ENCODE results near the gene MIER1. TPM values are rescaled to one million over a fixed set of nuclear protein-coding genes. Genes with fewer than 3 reads are reported as not detected.

Gene MIER1
- total and polyA plus RNA-seq, 9 of the 15 experiments (the other 6 are each of a cell fraction or from before 2014, with no cell fraction given) = 13.9 to 34.8 (median 21.5) TPM

DNA sequence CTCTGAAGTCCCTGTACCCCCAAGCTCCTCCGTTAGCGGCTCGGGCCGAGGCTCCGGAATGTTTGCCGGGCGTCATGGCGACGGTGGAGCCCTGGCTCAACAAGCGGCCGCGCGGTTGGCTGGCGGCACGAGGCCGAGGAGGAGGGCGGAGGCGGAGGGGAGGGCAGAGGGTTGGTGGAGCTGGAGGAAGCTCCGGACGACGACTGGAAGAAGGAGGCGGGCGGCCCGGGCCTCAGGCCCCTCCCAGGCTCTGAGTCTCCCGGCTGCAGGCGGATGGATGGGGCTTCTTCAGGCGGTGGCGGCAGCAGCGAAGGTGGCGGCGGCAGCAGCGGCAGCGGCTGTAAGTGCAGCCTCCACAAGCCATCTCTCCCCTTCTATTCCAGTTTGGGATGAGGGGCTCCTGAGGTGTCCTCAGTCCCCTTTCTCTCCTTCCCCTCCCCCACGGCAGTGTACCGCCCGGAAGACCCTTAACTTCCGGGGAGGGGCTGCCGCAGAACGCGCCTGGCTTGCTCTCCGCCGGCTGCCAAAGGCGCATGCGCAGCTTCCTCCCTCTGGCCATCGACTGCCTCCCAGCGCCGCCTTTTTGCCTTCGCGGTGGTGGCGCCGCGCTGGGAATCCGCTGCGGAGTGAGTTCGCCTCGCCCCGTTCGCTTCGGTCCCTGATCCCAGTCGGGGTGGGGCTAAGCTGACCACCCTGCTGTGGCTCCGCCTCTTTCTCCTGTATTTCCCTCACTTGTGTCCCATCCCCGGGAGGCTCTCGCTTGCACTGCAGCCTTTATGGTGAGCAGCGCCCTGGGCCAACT is at the start of gene MIER1, which contains the start of gene DNAI4 (continued):
- TF ChIP-seq NEUROD1 (IDR thresholded peaks at IDR 0.05; ENCODE audit: borderline replicate concordance, low read depth, low read length, partially characterized antibody) = peak; percentile 89
- peak; percentile 82 for TF ChIP-seq L3MBTL2 (IDR thresholded peaks at IDR 0.05)
- TF ChIP-seq ZFX (CRISPR knock-in tag; IDR thresholded peaks at IDR 0.05) = no peak; the same call in 1 of the 2 replicates
- TF ChIP-seq COPS2 (conservative IDR thresholded peaks at IDR 0.05) = no peak
- peak; percentile 13 for TF ChIP-seq POU5F1 (IDR thresholded peaks at IDR 0.05; ENCODE audit: borderline replicate concordance, low read depth, low read length, partially characterized antibody)
- peak; percentile 81 for TF ChIP-seq SUPT5H (IDR thresholded peaks at IDR 0.05)
- TF ChIP-seq TSC22D4 (tag; IDR thresholded peaks at IDR 0.05) = no peak
- TF ChIP-seq ZNF184 (CRISPR knock-in tag; IDR thresholded peaks at IDR 0.05) = no peak
- peak; percentile 56 for TF ChIP-seq RBBP5 (IDR thresholded peaks at IDR 0.05; ENCODE audit: borderline replicate concordance, insufficient read depth, low read length, poor library complexity, severe bottlenecking)
- peak; percentile 95 for TF ChIP-seq ELF1 (tag; IDR thresholded peaks at IDR 0.05)
- TF ChIP-seq NR4A1 (CRISPR knock-in tag; IDR thresholded peaks at IDR 0.05) = 0 out of 2 replicates have a peak, but pooled peaks have one; percentile 7
- no peak for TF ChIP-seq NR4A1 (tag; IDR thresholded peaks at IDR 0.05)
- TF ChIP-seq FOXK1 (CRISPR knock-in tag; IDR thresholded peaks at IDR 0.05; ENCODE audit: borderline replicate concordance) = 0 out of 2 replicates have a peak, but pooled peaks have one; percentile 29
- TF ChIP-seq FIP1L1 (IDR thresholded peaks at IDR 0.05; ENCODE audit: low read depth, low read length, poor library complexity, severe bottlenecking) = peak; percentile 42
- TF ChIP-seq ZNF668 (CRISPR knock-in tag; IDR thresholded peaks at IDR 0.05) = no peak
- TF ChIP-seq, protein P1, sequence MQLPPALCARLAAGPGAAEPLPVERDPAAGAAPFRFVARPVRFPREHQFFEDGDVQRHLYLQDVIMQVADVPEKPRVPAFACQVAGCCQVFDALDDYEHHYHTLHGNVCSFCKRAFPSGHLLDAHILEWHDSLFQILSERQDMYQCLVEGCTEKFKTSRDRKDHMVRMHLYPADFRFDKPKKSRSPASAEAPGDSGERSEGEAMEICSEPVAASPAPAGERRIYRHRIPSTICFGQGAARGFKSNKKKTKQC (CRISPR knock-in tag; IDR thresholded peaks at IDR 0.05) = peak; percentile 8; the same call in 1 of the 2 replicates
- TF ChIP-seq KLF1 (tag; IDR thresholded peaks at IDR 0.05) = peak; percentile 86
- TF ChIP-seq CXXC5 (CRISPR knock-in tag; IDR thresholded peaks at IDR 0.05) = peak; percentile 78
- TF ChIP-seq, protein P2, sequence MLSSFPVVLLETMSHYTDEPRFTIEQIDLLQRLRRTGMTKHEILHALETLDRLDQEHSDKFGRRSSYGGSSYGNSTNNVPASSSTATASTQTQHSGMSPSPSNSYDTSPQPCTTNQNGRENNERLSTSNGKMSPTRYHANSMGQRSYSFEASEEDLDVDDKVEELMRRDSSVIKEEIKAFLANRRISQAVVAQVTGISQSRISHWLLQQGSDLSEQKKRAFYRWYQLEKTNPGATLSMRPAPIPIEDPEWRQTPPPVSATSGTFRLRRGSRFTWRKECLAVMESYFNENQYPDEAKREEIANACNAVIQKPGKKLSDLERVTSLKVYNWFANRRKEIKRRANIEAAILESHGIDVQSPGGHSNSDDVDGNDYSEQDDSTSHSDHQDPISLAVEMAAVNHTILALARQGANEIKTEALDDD (IDR thresholded peaks at IDR 0.05) = peak; percentile 35; the same call in 1 of the 2 replicates
- TF ChIP-seq PHF20 (IDR thresholded peaks at IDR 0.05; ENCODE audit: partially characterized antibody) = peak; percentile 74
- no peak for TF ChIP-seq STAG1 (CRISPR knock-in tag; IDR thresholded peaks at IDR 0.05; ENCODE audit: borderline replicate concordance)
- TF ChIP-seq PHTF2 (CRISPR knock-in tag; IDR thresholded peaks at IDR 0.05) = no peak
- peak; percentile 97 for TF ChIP-seq FOXJ2 (tag; IDR thresholded peaks at IDR 0.05)
- TF ChIP-seq MEF2D (tag; conservative IDR thresholded peaks at IDR 0.05; ENCODE audit: low read depth) = no peak
- TF ChIP-seq SOX6 (IDR thresholded peaks at IDR 0.05) = peak; percentile 69
- TF ChIP-seq, protein P3, sequence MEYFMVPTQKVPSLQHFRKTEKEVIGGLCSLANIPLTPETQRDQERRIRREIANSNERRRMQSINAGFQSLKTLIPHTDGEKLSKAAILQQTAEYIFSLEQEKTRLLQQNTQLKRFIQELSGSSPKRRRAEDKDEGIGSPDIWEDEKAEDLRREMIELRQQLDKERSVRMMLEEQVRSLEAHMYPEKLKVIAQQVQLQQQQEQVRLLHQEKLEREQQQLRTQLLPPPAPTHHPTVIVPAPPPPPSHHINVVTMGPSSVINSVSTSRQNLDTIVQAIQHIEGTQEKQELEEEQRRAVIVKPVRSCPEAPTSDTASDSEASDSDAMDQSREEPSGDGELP (CRISPR knock-in tag; IDR thresholded peaks at IDR 0.05; ENCODE audit: borderline replicate concordance) = peak; percentile 72
- TF ChIP-seq ZNF699 (CRISPR knock-in tag; IDR thresholded peaks at IDR 0.05; ENCODE audit: insufficient replicate concordance) = no peak
- TF ChIP-seq ZNF224 (CRISPR knock-in tag; IDR thresholded peaks at IDR 0.05) = no peak
- TF ChIP-seq MTA2 (IDR thresholded peaks at IDR 0.05; ENCODE audit: low read depth) = no peak

Data from K562 (cell line).